GM12878 (cell line): ENCODE results near the gene ADH1A.

ENCODE experiments used
- CEBPB ChIP-seq, 2 experiments: fragments of 150-350 bp in 1 of 2; IDR thresholded peaks; 2 replicates each; pipeline ENCODE4 v1.6.1; 2012 to 2014; ENCODE audit warnings: low read depth in 2 of 2, low read length in 2 of 2, borderline replicate concordance in 1 of 2, inconsistent platforms in 1 of 2
- CTCF ChIP-seq, 3 experiments: IDR thresholded peaks in 2 of 3; conservative IDR thresholded peaks in 1 of 3; 2 replicates each; pipeline ENCODE4 v1.5.1; 2011; ENCODE audit warnings: low read depth in 3 of 3, low read length in 3 of 3, mild to moderate bottlenecking in 3 of 3, control low read depth in 2 of 3, moderate library complexity in 2 of 3, inconsistent platforms in 1 of 3, mixed read lengths in 1 of 3; ENCODE audit not compliant: control insufficient read depth in 2 of 3, insufficient read depth in 1 of 3; ENCODE audit errors: extremely low read depth in 1 of 3
- E2F4 ChIP-seq: IDR thresholded peaks from 2 replicates; pipeline ENCODE4 v1.6.1; 2012; ENCODE audit warnings: low read depth, low read length, improper control_type of control experiment
- EP300 ChIP-seq, 2 experiments: fragments of 150-350 bp in 1 of 2; IDR thresholded peaks; 2 replicates each; pipeline ENCODE4 v1.6.1; 2011 to 2012; ENCODE audit warnings: low read depth in 2 of 2, low read length in 2 of 2, borderline replicate concordance in 1 of 2, improper control_type of control experiment in 1 of 2, inconsistent platforms in 1 of 2; ENCODE audit not compliant: control insufficient read depth in 1 of 2
- ETV6 ChIP-seq, 2 experiments: fragments of 450-650 bp in 1 of 2; IDR thresholded peaks in 1 of 2; conservative IDR thresholded peaks in 1 of 2; 2 replicates each; pipeline ENCODE4 v1.6.1; 2014; ENCODE audit warnings: antibody characterized with exemption in 1 of 2, borderline replicate concordance in 1 of 2, low read depth in 1 of 2, mild to moderate bottlenecking in 1 of 2, moderate library complexity in 1 of 2
- FOS ChIP-seq: IDR thresholded peaks from 3 replicates; pipeline ENCODE4 v1.6.1; 2011; ENCODE audit warnings: borderline replicate concordance; ENCODE audit not compliant: insufficient read length; ENCODE audit errors: extremely low read depth
- MTA3 ChIP-seq: IDR thresholded peaks from 2 replicates; pipeline ENCODE4 v1.6.1; 2012; ENCODE audit warnings: low read length, inconsistent platforms, borderline replicate concordance
- NFXL1 ChIP-seq: fragments of 450-650 bp; IDR thresholded peaks from 2 replicates; pipeline ENCODE4 v1.6.1; 2017; ENCODE audit warnings: antibody characterized with exemption, mild to moderate bottlenecking, borderline replicate concordance
- POLR2A ChIP-seq: IDR thresholded peaks from 2 replicates; pipeline ENCODE4 v1.6.1; 2011; ENCODE audit warnings: low read depth, mild to moderate bottlenecking, low read length
- RAD51 ChIP-seq: fragments of 450-650 bp; IDR thresholded peaks from 2 replicates; pipeline ENCODE4 v1.6.1; 2016; ENCODE audit warnings: moderate library complexity, mild to moderate bottlenecking, inconsistent platforms
- RFX5 ChIP-seq: IDR thresholded peaks from 2 replicates; pipeline ENCODE4 v1.6.1; 2011; ENCODE audit warnings: low read depth, low read length, improper control_type of control experiment
- SMARCA5 ChIP-seq: fragments of 450-650 bp; IDR thresholded peaks from 2 replicates; pipeline ENCODE4 v1.6.1; 2017; ENCODE audit warnings: mild to moderate bottlenecking
- ZNF274 ChIP-seq: IDR thresholded peaks from one replicate; pipeline ENCODE4 v1.8.0; 2011; ENCODE audit not compliant: insufficient read length, insufficient read depth
- ZNF592 ChIP-seq: fragments of 450-650 bp; IDR thresholded peaks from 2 replicates; pipeline ENCODE4 v1.6.1; 2017; ENCODE audit warnings: mild to moderate bottlenecking, moderate library complexity

- TF ChIP-seq ZNF592 (no peak), NFXL1 (no peak), SMARCA5 (no peak), POLR2A (no peak), RAD51 (no peak), EP300 (IDR thresholded peaks at IDR 0.05; ENCODE audit: borderline replicate concordance in 1 of 2, control insufficient read depth in 1 of 2, low read depth in 2 of 2, low read length in 2 of 2) (no peak), CTCF (IDR thresholded peaks at IDR 0.05 in 2 of 3, conservative IDR thresholded peaks at IDR 0.05 in 1 of 3; ENCODE audit: control insufficient read depth in 2 of 3, extremely low read depth in 1 of 3, insufficient read depth in 1 of 3, low read depth in 3 of 3, low read length in 3 of 3) (no peak), RFX5 (no peak), ZNF274 (no peak), FOS (no peak), ETV6 (conservative IDR thresholded peaks at IDR 0.05 in 1 of 2, IDR thresholded peaks at IDR 0.05 in 1 of 2; ENCODE audit: borderline replicate concordance in 1 of 2, low read depth in 1 of 2) (no peak), CEBPB (IDR thresholded peaks at IDR 0.05; ENCODE audit: borderline replicate concordance in 1 of 2, low read depth in 2 of 2, low read length in 2 of 2) (no peak), MTA3 (no peak), E2F4 (no peak)
These were observed 10.8 kb upstream of the ADH1A start for GRCh38 chr4:99301376-99302164.
